GM23248 (cell line): ENCODE results near the gene SPTSSA. TPM values are rescaled to one million over a fixed set of nuclear protein-coding genes. Genes with fewer than 3 reads are reported as not detected.
A peak's percentile ranks its signal among the peaks of the same experiment; 100 is the strongest.

Source experiments
- DNase-seq: peaks from one replicate; pipeline ENCODE4 v3.0.0-alpha.2; 2015
- H2AFZ ChIP-seq: fragments of 200-600 bp; sonication (generic); 2 replicates; pipeline ENCODE4 v1.6.1; 2016; ENCODE audit warnings: antibody characterized with exemption
- H3F3A ChIP-seq: fragments of 200-600 bp; sonication (generic); 2 replicates; pipeline ENCODE4 v1.6.1; 2016; ENCODE audit warnings: mild to moderate bottlenecking, antibody characterized with exemption, mixed run types; ENCODE audit not compliant: insufficient read depth
- H3K27ac ChIP-seq: fragments of 200-600 bp; sonication (generic); 2 replicates; pipeline ENCODE4 v1.5.1; 2016; ENCODE audit warnings: mild to moderate bottlenecking
- H3K27me3 ChIP-seq: fragments of 200-600 bp; sonication (generic); replicated peaks from 2 replicates; pipeline ENCODE4 v1.6.1; 2016; ENCODE audit warnings: mild to moderate bottlenecking; ENCODE audit not compliant: insufficient read depth
- H3K36me3 ChIP-seq: fragments of 200-600 bp; sonication (generic); 2 replicates; pipeline ENCODE4 v1.6.1; 2016; ENCODE audit warnings: low read depth, mild to moderate bottlenecking
- H3K4me1 ChIP-seq: fragments of 200-600 bp; sonication (generic); 2 replicates; pipeline ENCODE4 v1.6.1; 2016; ENCODE audit warnings: mild to moderate bottlenecking; ENCODE audit not compliant: insufficient read depth
- H3K4me2 ChIP-seq: fragments of 200-600 bp; sonication (generic); one replicate; pipeline ENCODE4 v1.6.1; 2016; ENCODE audit warnings: mild to moderate bottlenecking; ENCODE audit not compliant: unreplicated experiment
- H3K4me3 ChIP-seq: fragments of 200-600 bp; sonication (generic); 2 replicates; pipeline ENCODE4 v1.5.1; 2016; ENCODE audit warnings: mild to moderate bottlenecking
- H3K79me2 ChIP-seq: fragments of 200-600 bp; sonication (generic); 2 replicates; pipeline ENCODE4 v1.6.1; 2016; ENCODE audit warnings: mild to moderate bottlenecking; ENCODE audit not compliant: insufficient read depth
- H3K9ac ChIP-seq: fragments of 200-600 bp; sonication (generic); 2 replicates; pipeline ENCODE4 v1.6.1; 2016; ENCODE audit warnings: mild to moderate bottlenecking
- H3K9me2 ChIP-seq: fragments of 200-600 bp; sonication (generic); 2 replicates; pipeline ENCODE4 v1.6.1; 2016; ENCODE audit warnings: mixed run types, mild to moderate bottlenecking, moderate library complexity; ENCODE audit not compliant: insufficient read depth
- H3K9me3 ChIP-seq: fragments of 200-600 bp; sonication (generic); one replicate; pipeline ENCODE4 v1.6.1; 2017; ENCODE audit warnings: low read depth
- H4K20me1 ChIP-seq: fragments of 200-600 bp; sonication (generic); 2 replicates; pipeline ENCODE4 v1.6.0; 2016; ENCODE audit not compliant: insufficient read depth
- EZH2 ChIP-seq: fragments of 200-600 bp; sonication (generic); IDR thresholded peaks from 2 replicates; pipeline ENCODE4 v1.6.1; 2018; ENCODE audit warnings: antibody characterized with exemption, mild to moderate bottlenecking; ENCODE audit not compliant: insufficient read depth, poor library complexity, severe bottlenecking
- EZH2phosphoT487 ChIP-seq: fragments of 200-600 bp; sonication (generic); IDR thresholded peaks from 2 replicates; pipeline ENCODE4 v1.6.1; 2018; ENCODE audit warnings: antibody characterized with exemption, moderate library complexity, mild to moderate bottlenecking, low read depth; ENCODE audit not compliant: insufficient read depth
- WGBS, 2 experiments: methylation state at CpG; one replicate each; pipeline ENCODE4 v1.1.6; 2015 to 2017; ENCODE audit warnings: low lambda C conversion rate in 2 of 2, low coverage in 1 of 2; ENCODE audit errors: missing lambda C conversion rate in 2 of 2; 5-methylcytosine and 5-hydroxymethylcytosine counted together
- in situ Hi-C: fragments of 300-500 bp; cut with MboI; formaldehyde crosslinking; loops from 2 replicates; pipeline ENCODE4 v1.15.0; 2020
- polyA plus RNA-seq: library from polyadenylated mRNA; unstranded; fragments of >200 nt; fragmentation: Nextera tagmentation; extraction: Ambion mirVana; gene quantifications from 2 replicates; pipeline ENCODE4 v1.2.1, GENCODE V29; 2016
- total RNA-seq: library from RNA; depleted of rRNA; stranded (reverse); fragments of >200 nt; shearing (Covaris generic); gene quantifications from 2 replicates; pipeline ENCODE4 v1.2.3, GENCODE V29; 2014

Gene SPTSSA
- total and polyA plus RNA-seq, 2 experiments from 2014 or later, result 13.5 to 19.0 TPM

DNA sequence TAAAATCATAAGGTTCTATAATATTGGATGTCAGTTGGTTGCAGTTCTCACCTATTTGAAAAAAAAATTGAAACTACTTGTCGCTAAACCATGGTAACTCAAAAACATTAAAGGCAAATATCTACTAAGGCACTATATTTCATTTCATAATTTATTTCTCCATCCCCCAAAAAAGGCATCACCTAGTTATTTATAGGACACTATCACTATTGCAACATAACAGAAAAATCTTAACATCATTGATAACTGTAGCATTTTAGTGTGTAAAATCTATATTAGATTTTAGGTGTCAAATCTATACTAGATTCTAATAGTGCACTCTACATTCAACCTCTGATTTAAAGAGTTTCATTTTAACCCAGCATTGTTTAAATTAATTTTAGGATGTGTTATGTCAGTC, 1.7 kb downstream of the SPTSSA start:
- no peak for DNase-seq
- Histone ChIP-seq H3K27ac (peak overlapping the region; percentile 71), H3K27me3 (no peaks in the 10 kb centered on the region), H4K20me1 (peaks cover 7% of the 10 kb centered on the region; the same call in 1 of the 2 replicates), H3F3A (peaks cover 23% of the 10 kb centered on the region), H3K36me3 (0 out of 2 replicates have a peak, but pooled peaks cover 4% of the 10 kb centered on the region), H3K9ac (peak overlapping the region; percentile 87; the same call in 1 of the 2 replicates), H3K79me2 (peaks cover 63% of the 10 kb centered on the region), H2AFZ (no peak overlapping the region), H3K4me2 (peak overlapping the region; percentile 85), H3K9me2 (no peaks in the 10 kb centered on the region), H3K4me3 (peak overlapping the region; percentile 82), H3K9me3 (no peaks in the 10 kb centered on the region), H3K4me1 (peaks cover 18% of the 10 kb centered on the region)
- in situ Hi-C loops, result no loop called here
- no peak for TF ChIP-seq EZH2
- TF ChIP-seq EZH2phosphoT487, result no peak
- 100% methylated on average over 1 of the region's 1 CpG for WGBS, 2 experiments

DNA sequence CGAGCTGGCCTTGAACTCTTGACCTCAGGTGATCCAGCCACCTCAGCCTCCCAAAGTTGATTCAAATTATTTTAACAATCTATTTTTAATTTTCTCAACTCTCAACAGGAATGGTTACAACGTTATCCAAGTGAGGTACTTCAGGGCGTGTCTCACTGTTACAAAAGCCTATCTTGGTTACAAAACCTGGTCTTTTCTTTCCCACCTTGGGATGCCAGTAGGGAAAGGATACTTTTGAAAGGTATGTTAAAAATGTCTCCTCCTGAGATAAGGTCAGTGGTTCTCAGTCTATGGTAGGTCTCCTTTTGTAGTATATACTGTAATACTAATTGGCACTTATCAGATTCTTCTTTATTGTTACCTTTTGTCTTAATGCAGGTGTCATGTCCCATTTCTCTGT, 4.9 kb downstream of the SPTSSA start:
- in situ Hi-C loops, result no loop called here
- H3K9me2 ChIP-seq, result no peaks in the 10 kb centered on the region
- no peaks in the 10 kb centered on the region for H3K27me3 ChIP-seq
- H3K36me3 ChIP-seq, result 0 out of 2 replicates have a peak, but pooled peaks cover 7% of the 10 kb centered on the region
- no peak overlapping the region for H3K9ac ChIP-seq
- no peaks in the 10 kb centered on the region for H3K9me3 ChIP-seq
- DNase-seq, result no peak
- no peak overlapping the region for H2AFZ ChIP-seq
- H3K4me1 ChIP-seq, result peaks cover 18% of the 10 kb centered on the region
- peaks cover 94% of the 10 kb centered on the region for H3K79me2 ChIP-seq
- no peak for TF ChIP-seq EZH2
- no peak for TF ChIP-seq EZH2phosphoT487
- H3K4me3 ChIP-seq, result no peak overlapping the region
- no peak overlapping the region for H3K4me2 ChIP-seq
- peaks cover 23% of the 10 kb centered on the region for H3F3A ChIP-seq
- H4K20me1 ChIP-seq, result peaks cover 13% of the 10 kb centered on the region; the same call in 1 of the 2 replicates
- no peak overlapping the region for H3K27ac ChIP-seq
- WGBS, 2 experiments, result 81 to 84% methylated on average over 3 of the region's 3 CpGs

DNA sequence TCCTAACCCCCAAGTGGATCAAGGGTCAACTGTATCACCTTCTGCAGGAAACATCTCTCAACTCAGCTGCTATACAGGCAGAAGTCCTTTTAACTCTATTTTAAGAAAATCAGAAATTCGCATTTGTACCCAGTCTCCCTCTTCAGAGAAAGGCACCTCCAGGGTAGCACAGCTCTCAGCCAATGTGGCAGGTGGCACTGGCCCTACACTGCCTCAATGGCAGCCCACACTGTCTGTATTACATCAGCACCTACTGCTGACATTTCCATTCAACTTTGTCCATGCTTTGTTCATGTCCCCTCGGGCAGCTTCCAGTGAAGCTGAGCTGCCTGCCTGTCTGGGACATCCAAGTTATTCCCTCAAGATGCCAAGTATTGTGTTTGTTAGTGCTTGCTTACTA, 8.8 kb downstream of the SPTSSA start:
- Histone ChIP-seq H3K9me2 (no peaks in the 10 kb centered on the region), H3K4me1 (no peaks in the 10 kb centered on the region), H4K20me1 (0 out of 2 replicates have a peak, but pooled peaks cover 6% of the 10 kb centered on the region), H3K27ac (no peak overlapping the region), H3F3A (no peaks in the 10 kb centered on the region), H3K9me3 (no peaks in the 10 kb centered on the region), H3K9ac (no peak overlapping the region), H2AFZ (no peak overlapping the region), H3K4me3 (no peak overlapping the region), H3K36me3 (peaks cover 13% of the 10 kb centered on the region; the same call in 1 of the 2 replicates), H3K4me2 (no peak overlapping the region), H3K27me3 (no peaks in the 10 kb centered on the region), H3K79me2 (peaks cover 97% of the 10 kb centered on the region)
- no peak for DNase-seq
- in situ Hi-C loops, result no loop called here
- WGBS, 2 experiments, result 91 to 98% methylated on average over 2 of the region's 2 CpGs
- TF ChIP-seq EZH2phosphoT487, result no peak
- no peak for TF ChIP-seq EZH2

DNA sequence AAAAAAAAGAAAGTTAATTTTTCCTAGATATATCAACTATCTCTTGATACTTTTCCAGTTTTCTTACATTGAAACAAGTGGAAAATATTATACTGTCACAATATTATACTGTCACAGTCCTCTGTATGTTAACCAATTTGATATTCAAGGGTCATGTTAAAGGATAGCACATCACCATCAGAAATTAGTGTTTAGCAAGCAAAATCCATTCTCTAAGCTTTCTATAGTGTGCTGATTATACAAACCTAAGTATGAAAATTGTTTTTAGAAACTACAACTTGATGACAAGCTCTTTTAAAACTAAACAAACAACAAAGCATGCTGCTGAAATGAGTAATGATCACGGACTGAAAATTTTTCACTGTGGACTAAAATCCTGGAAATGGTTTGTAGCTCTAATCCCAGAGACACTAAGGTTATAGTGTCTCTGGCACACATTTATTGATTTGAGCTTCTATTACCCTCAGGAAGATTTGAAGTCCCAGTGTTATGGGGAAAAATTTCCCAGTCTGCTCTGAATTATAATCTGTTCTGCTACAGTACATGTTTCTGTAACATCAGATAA, 9.7 kb downstream of the SPTSSA start:
- in situ Hi-C loops, result no loop called here
- Histone ChIP-seq H3K27ac (no peak overlapping the region), H3K4me1 (no peaks in the 10 kb centered on the region), H3K9me2 (no peaks in the 10 kb centered on the region), H4K20me1 (0 out of 2 replicates have a peak, but pooled peaks cover 6% of the 10 kb centered on the region), H2AFZ (no peak overlapping the region), H3K9me3 (no peaks in the 10 kb centered on the region), H3F3A (no peaks in the 10 kb centered on the region), H3K36me3 (peaks cover 13% of the 10 kb centered on the region; the same call in 1 of the 2 replicates), H3K4me2 (no peak overlapping the region), H3K9ac (no peak overlapping the region), H3K79me2 (peaks cover 96% of the 10 kb centered on the region), H3K4me3 (no peak overlapping the region), H3K27me3 (no peaks in the 10 kb centered on the region)
- 46 to 67% methylated on average over 1 of the region's 1 CpG for WGBS, 2 experiments
- DNase-seq, result no peak
- TF ChIP-seq EZH2phosphoT487 (no peak), EZH2 (no peak)

DNA sequence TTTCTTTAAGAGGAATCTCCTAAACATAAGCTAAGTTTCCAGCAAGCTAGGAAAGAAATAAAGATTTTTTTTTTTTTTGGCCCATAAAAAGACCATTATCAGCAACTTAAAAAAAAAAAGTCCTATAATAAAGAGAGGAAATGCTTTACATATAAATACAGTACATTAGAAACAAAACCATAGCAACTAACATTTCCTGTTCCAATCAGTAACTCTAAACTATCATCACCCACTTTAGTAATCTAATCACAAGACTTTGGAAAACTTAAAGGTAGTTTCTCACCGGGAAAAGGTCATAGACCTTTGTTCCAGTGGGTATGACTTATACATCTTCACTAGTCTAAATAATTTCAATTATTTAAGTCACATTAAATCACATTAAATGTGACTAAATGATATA, 11.1 kb downstream of the SPTSSA start:
- no peaks in the 10 kb centered on the region for H3K27me3 ChIP-seq
- H3K4me1 ChIP-seq, result no peaks in the 10 kb centered on the region
- H2AFZ ChIP-seq, result no peak overlapping the region
- H3K9me3 ChIP-seq, result no peaks in the 10 kb centered on the region
- in situ Hi-C loops, result no loop called here
- no peaks in the 10 kb centered on the region for H3F3A ChIP-seq
- peaks cover 8% of the 10 kb centered on the region; the same call in 1 of the 2 replicates for H3K36me3 ChIP-seq
- 0 out of 2 replicates have a peak, but pooled peaks cover 6% of the 10 kb centered on the region for H4K20me1 ChIP-seq
- no peak overlapping the region for H3K4me2 ChIP-seq
- no peak overlapping the region for H3K27ac ChIP-seq
- peaks cover 93% of the 10 kb centered on the region for H3K79me2 ChIP-seq
- H3K9me2 ChIP-seq, result no peaks in the 10 kb centered on the region
- H3K9ac ChIP-seq, result no peak overlapping the region
- 45 to 61% methylated on average over 1 of the region's 1 CpG for WGBS, 2 experiments
- H3K4me3 ChIP-seq, result no peak overlapping the region
- TF ChIP-seq EZH2phosphoT487, result no peak
- no peak for TF ChIP-seq EZH2
- DNase-seq, result no peak
